AG04450 (cell line): ENCODE data around the gene ABO. TPM values are rescaled to one million over a fixed set of nuclear protein-coding genes. Genes with fewer than 3 reads are reported as not detected.
"Not testable (repeated sequence)": the region's sequence is repeated elsewhere in the genome, so short reads cannot be mapped to it uniquely, and the experiment has no call there.

Experiments
- CTCF ChIA-PET: fragments of 300-600, 350-600 bp; formaldehyde crosslinking; extraction: SDS; loops from one replicate; lab custom pipeline; 2022; ENCODE audit warnings: antibody characterized with exemption, inconsistent platforms; lab: Charles Lee
- POLR2A ChIA-PET: fragments of 350-600 bp; formaldehyde crosslinking; extraction: SDS; loops from one replicate; lab custom pipeline; 2021; ENCODE audit warnings: antibody characterized with exemption, inconsistent platforms; lab: Yijun Ruan, JAX
- DNase-seq: peaks from one replicate; pipeline ENCODE4 v3.0.0-alpha.2; 2011; ENCODE audit warnings: low read depth, low spot score
- H3K27ac ChIP-seq: one replicate; pipeline ENCODE4 v1.5.1; 2012; ENCODE audit warnings: low read depth, low read length, control low read depth
- H3K27me3 ChIP-seq: one replicate; pipeline ENCODE4 v1.6.0; 2012; ENCODE audit warnings: low read length; ENCODE audit not compliant: control insufficient read depth, insufficient read depth
- H3K4me3 ChIP-seq: 2 replicates; pipeline ENCODE4 v1.5.1; 2011; ENCODE audit warnings: mild to moderate bottlenecking, low read depth, low read length, control low read depth
- H3K9me3 ChIP-seq: 2 replicates; pipeline ENCODE4 v1.5.1; 2012; ENCODE audit warnings: low read length; ENCODE audit not compliant: control insufficient read depth, insufficient read depth
- polyA plus RNA-seq: library from polyadenylated mRNA; depleted of rRNA; stranded (reverse); fragments of >200 nt; gene quantifications from 2 replicates; pipeline ENCODE4 v1.2.3, GENCODE V29; 2011
- TF ChIP-seq, protein P1 (sequence below): IDR thresholded peaks from 2 replicates; pipeline ENCODE4 v1.5.1; 2011; ENCODE audit warnings: low read depth, low read length, control low read depth, inconsistent platforms

The ABO gene
- polyA plus RNA-seq, 1 experiment, result not detected

DNA sequence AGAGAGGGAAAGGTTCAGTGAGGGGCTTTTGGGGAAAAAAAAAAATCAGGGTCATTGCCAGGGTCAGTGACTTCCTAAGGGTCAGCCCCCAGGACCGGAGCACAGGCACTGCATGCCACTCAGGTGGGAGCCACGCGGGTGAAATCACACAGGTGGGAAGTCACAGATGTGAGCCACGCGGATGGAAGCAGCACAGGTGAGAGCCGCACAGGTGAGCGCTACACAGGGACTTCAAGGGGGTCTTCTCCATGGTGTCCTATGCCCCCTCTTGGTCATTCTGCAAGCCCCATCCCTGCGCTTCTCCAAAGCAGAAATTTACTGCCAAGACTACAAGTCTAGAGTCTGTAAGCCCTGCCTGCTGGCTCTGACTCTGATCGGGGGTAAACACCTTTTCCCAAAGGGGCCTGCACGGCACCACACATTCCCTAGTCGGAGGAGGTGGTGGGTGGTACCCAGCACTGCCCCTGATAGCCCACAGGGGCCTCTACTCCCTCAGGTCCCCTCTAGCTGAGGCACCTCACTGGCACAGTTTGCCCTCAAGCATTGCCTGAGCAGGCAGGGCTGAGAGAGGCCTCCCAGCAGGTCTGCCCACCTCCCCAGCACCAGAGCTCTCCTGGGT lies 47.6 kb downstream of the ABO start:
- ChIA-PET CTCF (no interaction called here), POLR2A (no interaction called here)
- no peak overlapping the region for H3K27ac ChIP-seq
- H3K27me3 ChIP-seq, result peaks cover 4% of the 10 kb centered on the region
- TF ChIP-seq, protein P1, sequence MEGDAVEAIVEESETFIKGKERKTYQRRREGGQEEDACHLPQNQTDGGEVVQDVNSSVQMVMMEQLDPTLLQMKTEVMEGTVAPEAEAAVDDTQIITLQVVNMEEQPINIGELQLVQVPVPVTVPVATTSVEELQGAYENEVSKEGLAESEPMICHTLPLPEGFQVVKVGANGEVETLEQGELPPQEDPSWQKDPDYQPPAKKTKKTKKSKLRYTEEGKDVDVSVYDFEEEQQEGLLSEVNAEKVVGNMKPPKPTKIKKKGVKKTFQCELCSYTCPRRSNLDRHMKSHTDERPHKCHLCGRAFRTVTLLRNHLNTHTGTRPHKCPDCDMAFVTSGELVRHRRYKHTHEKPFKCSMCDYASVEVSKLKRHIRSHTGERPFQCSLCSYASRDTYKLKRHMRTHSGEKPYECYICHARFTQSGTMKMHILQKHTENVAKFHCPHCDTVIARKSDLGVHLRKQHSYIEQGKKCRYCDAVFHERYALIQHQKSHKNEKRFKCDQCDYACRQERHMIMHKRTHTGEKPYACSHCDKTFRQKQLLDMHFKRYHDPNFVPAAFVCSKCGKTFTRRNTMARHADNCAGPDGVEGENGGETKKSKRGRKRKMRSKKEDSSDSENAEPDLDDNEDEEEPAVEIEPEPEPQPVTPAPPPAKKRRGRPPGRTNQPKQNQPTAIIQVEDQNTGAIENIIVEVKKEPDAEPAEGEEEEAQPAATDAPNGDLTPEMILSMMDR, result no peak
- no peak for DNase-seq
- no peak overlapping the region for H3K4me3 ChIP-seq
- no peaks in the 10 kb centered on the region; the same call in 1 of the 2 replicates for H3K9me3 ChIP-seq

DNA sequence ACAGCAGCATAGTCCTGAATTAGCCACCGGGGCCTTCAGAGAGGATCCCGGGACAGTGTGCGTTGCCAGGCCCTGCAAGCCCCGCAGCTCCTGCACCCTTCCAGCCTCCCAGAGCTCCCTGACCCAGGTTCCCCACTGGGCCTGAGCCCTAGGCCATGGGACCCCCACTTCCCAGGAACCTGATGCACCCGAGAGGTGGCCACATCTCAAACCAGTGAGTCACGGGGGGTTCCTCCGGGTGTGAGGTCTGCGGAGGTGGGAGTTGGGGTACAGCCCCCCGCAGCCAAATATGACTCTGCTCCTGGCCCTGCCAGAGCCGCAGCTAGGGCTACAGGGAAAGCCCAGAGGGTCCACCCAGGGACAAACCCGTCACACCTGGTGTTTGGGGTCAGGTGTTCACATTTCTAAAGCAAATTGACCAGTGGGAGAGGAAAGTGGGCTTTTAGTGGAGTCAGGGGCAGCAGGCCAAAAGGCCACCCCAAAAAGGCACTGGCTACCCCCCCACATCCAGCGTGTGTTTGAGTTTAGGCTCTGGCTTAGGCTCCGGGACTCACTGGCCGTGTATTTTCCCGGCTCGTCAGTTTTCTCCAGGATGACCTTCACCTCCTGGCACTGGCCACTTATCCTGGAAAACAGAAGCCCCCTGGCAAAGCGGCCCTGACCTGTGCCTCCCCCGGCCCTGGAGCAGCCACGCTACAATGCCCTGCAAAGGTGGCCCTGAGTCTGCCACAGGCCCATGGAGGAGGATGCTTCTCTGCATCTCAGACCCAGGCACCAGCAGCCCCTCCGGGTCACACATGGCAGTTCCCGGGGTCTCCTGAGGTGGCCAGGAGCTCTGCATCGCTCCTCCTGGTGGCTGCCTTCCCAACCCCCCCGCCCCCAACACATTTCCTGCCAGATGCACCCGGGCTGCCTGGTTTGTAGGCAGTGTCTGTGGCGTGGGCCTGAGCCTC lies 48.5 kb downstream of the ABO start:
- no peak overlapping the region for H3K4me3 ChIP-seq
- H3K27me3 ChIP-seq, result peaks cover 4% of the 10 kb centered on the region
- no peak overlapping the region for H3K27ac ChIP-seq
- TF ChIP-seq, protein P1, result no peak
- DNase-seq, result no peak
- ChIA-PET CTCF (no interaction called here), POLR2A (no interaction called here)
- H3K9me3 ChIP-seq, result no peaks in the 10 kb centered on the region; the same call in 1 of the 2 replicates

DNA sequence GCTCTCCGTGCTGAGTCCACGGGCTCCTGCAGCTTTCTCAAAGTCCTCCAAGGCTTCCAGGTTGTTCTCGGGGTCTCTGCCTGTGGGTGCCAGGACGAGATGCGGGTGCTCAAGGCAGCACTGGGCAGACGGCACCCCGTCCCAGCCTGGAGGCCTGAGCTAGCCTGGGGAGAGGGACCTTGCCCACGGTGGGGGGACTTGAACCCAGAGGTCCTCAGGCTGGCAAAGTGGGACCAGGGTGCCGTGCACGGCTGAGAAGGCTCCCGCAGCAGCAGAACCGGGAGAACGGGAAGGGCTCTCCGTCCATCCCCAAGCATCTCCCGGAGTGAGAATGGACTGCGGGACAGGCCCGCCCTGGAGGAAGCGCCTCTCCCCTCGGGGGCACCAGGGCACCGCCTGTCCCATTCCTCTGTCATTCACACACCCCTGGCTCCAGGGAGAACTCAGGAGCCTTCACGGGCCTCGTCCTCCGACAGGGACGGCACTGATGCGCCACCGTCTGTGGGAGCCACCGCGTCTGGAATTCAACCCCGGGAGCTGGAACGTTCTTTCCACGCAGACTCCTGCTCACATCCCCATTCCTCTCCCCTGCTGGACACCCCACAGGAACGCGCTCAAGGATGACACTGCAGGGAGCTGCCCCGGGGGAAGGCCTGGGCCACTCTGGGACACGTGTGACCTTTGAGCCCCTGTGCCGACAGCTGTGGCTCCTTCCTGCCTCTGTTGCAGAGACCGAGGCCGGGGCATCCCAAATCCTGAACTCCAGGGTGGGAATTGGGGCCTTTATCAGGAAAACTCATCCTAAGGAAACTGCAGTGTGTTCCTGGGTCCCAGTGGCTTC lies 49.6 kb downstream of the ABO start:
- no peak for DNase-seq
- POLR2A ChIA-PET, result no interaction called here

DNA sequence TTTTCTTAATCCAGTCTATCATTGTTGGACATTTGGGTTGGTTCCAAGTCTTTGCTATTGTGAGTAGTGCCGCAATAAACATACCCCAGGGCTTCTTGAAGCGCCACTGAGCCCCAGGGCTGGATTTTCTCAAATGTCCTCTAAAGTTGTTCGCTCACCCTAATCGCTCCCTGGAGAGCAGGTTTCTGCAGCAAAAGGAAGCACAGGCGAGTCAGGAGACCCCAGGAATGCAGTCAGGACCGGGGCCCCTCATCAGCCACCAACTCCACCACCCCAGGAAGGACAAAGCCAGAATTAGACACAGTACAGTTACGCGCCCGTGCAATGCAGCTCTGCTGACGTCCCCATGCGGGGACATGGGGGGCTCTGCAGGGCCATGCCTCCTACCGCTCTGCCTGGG lies 50.2 kb downstream of the ABO start:
- peaks cover 6% of the 10 kb centered on the region for H3K27me3 ChIP-seq

More for the DNA sequence above, 49.6 kb downstream of the ABO start:
- Histone ChIP-seq H3K4me3 (no peak overlapping the region), H3K27me3 (peaks cover 6% of the 10 kb centered on the region), H3K9me3 (no peaks in the 10 kb centered on the region; the same call in 1 of the 2 replicates), H3K27ac (no peak overlapping the region)
- TF ChIP-seq, protein P1, result no peak
- CTCF ChIA-PET, result no interaction called here

DNA sequence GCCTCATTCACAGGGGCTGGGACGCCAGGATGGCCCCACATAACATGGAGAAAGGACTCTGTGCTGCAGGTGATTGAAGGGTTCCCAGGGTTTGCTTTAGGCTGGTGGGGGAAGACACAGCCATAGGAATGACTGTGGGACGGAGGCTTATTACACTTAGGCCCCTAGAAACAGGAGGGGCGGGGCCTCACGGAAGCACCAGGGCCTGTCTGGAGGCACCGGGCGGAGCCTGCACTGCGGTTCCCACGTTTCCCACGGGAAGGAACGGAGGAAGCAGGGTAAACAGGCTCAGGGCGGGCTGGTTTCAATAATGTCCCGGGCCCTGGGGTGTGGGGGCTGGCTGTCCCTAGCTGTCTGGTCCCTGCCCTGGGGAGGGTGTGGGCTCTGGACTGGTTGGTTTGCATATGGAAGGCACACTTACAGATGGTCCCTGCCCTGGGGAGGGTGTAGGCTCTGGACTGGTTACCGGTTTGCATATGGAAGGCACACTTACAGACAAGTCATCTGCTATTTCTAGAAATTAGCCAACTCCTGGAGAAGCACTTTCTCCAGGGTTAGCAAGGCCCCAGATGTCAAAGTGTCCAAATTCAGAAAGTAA lies 51.7 kb downstream of the ABO start:
- CTCF ChIA-PET, H3K27ac ChIP-seq, H3K9me3 ChIP-seq, DNase-seq, POLR2A ChIA-PET, H3K4me3 ChIP-seq, H3K27me3 ChIP-seq: not testable (repeated sequence)

More for the DNA sequence above, 50.2 kb downstream of the ABO start:
- no peaks in the 10 kb centered on the region; the same call in 1 of the 2 replicates for H3K9me3 ChIP-seq
- no peak overlapping the region for H3K27ac ChIP-seq
- no peak for DNase-seq
- ChIA-PET CTCF (no interaction called here), POLR2A (no interaction called here)
- H3K4me3 ChIP-seq, result no peak overlapping the region
- TF ChIP-seq, protein P1, result no peak

DNA sequence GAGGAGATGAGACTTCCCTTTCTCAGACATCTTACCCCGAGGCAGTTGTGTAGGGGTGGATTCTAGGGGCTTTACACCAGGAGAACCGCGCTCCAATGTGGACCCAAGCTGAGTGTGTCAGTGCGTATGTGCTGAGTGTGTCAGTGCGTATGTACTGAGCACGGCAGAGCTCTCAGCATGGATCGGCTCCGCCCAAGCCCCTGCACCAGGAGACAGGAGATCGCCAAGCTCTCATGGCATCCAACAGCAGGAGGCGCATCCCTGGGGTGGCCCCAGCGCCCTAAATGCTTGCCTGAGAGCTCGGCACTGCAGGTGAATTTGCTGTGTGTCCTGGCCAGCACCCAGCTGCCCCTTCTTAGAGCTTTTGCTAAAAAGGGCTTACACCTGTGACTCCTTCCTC lies 53.0 kb downstream of the ABO start:
- H3K27ac ChIP-seq, CTCF ChIA-PET, DNase-seq, H3K9me3 ChIP-seq, POLR2A ChIA-PET, H3K4me3 ChIP-seq: not testable (repeated sequence)
- peaks cover 12% of the 10 kb centered on the region for H3K27me3 ChIP-seq
